Cardiac fibroblast (primary cell): Measurements from ENCODE around the gene NEB.

Experiments used
- DNase-seq, 2 donors: peaks; one replicate each; pipeline versions ENCODE4 v3.0.0 to v3.0.0-alpha.2; 2010; ENCODE audit warnings: low read depth in 2 of 2
- H3K4me3 ChIP-seq, 2 donors: replicated peaks in 1 of 2; 1 replicate in 1 of 2; 2 replicates in 1 of 2; pipeline ENCODE4 v1.5.1; 2011; ENCODE audit warnings: low read depth in 2 of 2, low read length in 2 of 2, mild to moderate bottlenecking in 2 of 2, moderate library complexity in 1 of 2
- CTCF ChIP-seq: IDR thresholded peaks from one replicate; pipeline ENCODE4 v1.5.1; 2011; ENCODE audit warnings: low read depth, mild to moderate bottlenecking, low read length, inconsistent platforms

Gene NEB

GRCh38 chr2:151543876-151544275 lies 190.4 kb downstream of the NEB start:
- TF ChIP-seq CTCF: no peak
- DNase-seq: no peak
- H3K4me3 ChIP-seq: no peak overlapping the region

- DNase-seq: no peak
- no peak for TF ChIP-seq CTCF
- H3K4me3 ChIP-seq: no peak overlapping the region
Measured at GRCh38 chr2:151534001-151534400, 200.3 kb downstream of the NEB start.

- H3K4me3 ChIP-seq: no peak overlapping the region
- no peak for TF ChIP-seq CTCF
- no peak for DNase-seq
Measured at GRCh38 chr2:151533127-151533526, 201.1 kb downstream of the NEB start.

GRCh38 chr2:151526572-151527090 lies 207.6 kb downstream of the NEB start:
- no peak for DNase-seq
- no peak for TF ChIP-seq CTCF
- H3K4me3 ChIP-seq: no peak overlapping the region

- H3K4me3 ChIP-seq: no peak overlapping the region
- DNase-seq: peak in 1 of 2 donors; percentile 1
- no peak for TF ChIP-seq CTCF
Measured at GRCh38 chr2:151525821-151526373, 208.4 kb downstream of the NEB start.

GRCh38 chr2:151523850-151524249 lies 210.4 kb downstream of the NEB start:
- DNase-seq: peak in 1 of 2 donors; percentile 23
- no peak for TF ChIP-seq CTCF
- no peak overlapping the region for H3K4me3 ChIP-seq

GRCh38 chr2:151522556-151522955 lies 211.7 kb downstream of the NEB start:
- no peak for DNase-seq
- TF ChIP-seq CTCF: no peak
- H3K4me3 ChIP-seq: no peak overlapping the region
